Muscle of arm (tissue), 14 donors: ENCODE measurements around the gene HBD. TPM values are rescaled to one million over a fixed set of nuclear protein-coding genes. Genes with fewer than 3 reads are reported as not detected.
"Not testable (repeated sequence)": the region's sequence is repeated elsewhere in the genome, so short reads cannot be mapped to it uniquely, and the experiment has no call there.

Source experiments
- DNase-seq: peaks from one replicate; pipeline ENCODE4 v3.0.0-alpha.2; 2013
- long read RNA-seq, 11 donors: transcript quantifications; one replicate each; lab custom pipeline, GENCODE V29; 2026
- polyA plus RNA-seq, 12 donors: library from polyadenylated mRNA; unstranded; fragments of 120-200 nt; gene quantifications; one replicate each; pipeline ENCODE4 v1.2.1, GENCODE V29; 2013; ENCODE audit not compliant: insufficient read length in 12 of 12

HBD gene
- under 1 TPM in 7 of 12 donors, not detected in 5; 0.25 to 0.80 (median 0.38) TPM for polyA plus RNA-seq
- long read RNA-seq, donor 1 = 0 reads
- long read RNA-seq, donor 2 = 0 reads
- long read RNA-seq, donor 3 = 0 reads
- long read RNA-seq, donor 4 = 0 reads
- long read RNA-seq, donor 5 = 0 reads
- long read RNA-seq, donor 6 = 0 reads
- long read RNA-seq, donor 7 = 0 reads
- long read RNA-seq, donor 8, partial matches to known transcripts = 10 of 19 reads
- long read RNA-seq, donor 8, other reads (novel, unspliced or antisense) = 9 of 19 reads
- long read RNA-seq, donor 9 = 0 reads
- long read RNA-seq, donor 10, partial matches to known transcripts = 0 of 1 reads
- long read RNA-seq, donor 10, other reads (novel, unspliced or antisense) = 0 of 1 reads
- long read RNA-seq, donor 11 = 0 reads

DNA sequence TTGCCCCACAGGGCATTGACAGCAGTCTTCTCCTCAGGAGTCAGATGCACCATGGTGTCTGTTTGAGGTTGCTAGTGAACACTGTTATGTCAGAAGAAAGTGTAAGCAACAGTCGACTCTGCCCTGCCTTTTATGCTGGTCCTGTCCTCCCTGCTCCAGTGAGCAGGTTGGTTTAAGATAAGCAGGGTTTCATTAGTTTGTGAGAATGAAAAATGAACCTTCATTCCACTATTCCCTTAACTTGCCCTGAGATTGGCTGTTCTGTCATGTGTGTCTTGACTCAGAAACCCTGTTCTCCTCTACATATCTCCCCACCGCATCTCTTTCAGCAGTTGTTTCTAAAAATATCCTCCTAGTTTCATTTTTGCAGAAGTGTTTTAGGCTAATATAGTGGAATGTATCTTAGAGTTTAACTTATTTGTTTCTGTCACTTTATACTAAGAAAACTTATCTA, at the start of gene HBD:
Gene HBD (minus strand): TSS at position 103 of the 454 bp plus-strand sequence. CDS start 50 bp downstream, at position 53.
- DNase-seq = no peak

DNA sequence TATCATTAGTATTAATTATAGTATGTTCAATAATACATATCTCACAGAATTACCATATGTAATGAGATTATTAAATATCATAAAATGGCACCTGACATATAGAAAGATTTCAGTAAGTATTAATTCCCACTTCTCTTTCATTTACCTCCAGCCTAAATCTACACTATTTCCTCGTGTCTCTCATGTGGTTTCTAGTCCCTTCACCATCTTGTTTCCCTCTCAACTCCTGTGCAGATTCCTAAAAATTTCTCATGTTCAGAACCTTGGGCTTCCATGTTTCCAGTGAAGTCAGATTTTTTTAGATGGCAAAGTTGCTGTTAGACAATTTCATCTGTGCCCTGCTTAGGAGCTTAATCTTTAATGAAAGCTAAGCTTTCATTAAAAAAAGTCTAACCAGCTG, 49.6 kb upstream of the HBD start:
- DNase-seq = no peak

DNA sequence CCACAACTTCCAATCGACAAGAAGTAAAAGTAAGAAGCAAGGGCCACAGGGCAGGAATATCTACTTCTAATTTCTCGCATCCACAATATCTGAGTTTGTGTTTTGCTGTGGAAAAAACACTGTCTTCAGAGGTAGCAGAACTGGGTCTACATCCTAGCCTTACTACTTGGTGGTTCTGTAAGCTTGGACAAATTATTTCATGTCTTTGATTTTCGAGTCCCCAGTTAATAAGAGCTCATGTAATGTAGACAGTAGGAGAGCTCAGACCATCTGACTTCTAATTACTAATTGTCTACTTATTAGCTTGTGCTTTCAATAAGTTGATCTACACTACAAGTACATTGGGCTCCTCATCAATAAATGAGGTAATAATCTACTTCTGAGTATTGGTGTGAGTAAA, 48.8 kb upstream of the HBD start:
- no peak for DNase-seq

DNA sequence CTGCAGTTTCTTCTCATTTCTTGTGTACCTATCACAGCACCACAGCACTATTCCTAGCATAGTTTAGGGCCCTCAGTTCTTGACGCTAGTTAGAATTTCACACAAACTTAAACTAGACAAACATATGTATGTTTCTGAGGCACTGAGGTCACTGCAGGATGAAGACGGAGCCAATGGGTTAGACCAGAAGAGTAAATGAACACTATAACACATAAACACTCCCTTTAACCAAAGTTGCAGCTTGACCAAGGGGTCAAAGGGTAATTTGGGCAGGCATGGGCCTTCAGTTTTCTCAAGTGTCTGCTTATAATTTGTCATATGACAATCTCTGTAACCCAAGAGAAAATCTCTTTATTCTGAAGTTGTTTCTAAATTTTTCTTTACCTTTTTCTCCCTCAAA, 48.3 kb upstream of the HBD start:
- no peak for DNase-seq

DNA sequence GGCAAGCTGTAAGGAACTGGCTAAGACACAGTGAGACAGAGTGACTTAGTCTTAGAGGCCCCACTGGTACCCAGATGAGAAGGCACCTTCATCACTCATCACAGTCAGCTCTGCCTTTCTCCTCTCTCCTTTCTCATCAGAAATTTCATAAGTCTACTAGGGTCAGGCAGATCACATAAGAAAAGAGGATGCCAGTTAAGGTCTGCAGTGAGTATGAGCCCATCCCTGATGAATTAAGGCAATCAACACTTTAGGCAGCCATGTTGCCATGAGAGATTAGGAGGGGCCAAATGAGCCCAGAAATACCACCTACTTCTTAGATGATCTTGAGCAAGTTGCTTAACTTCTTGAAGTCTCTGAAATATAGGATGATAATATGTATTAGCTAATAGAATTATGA, 47.3 kb upstream of the HBD start:
- DNase-seq = no peak

DNA sequence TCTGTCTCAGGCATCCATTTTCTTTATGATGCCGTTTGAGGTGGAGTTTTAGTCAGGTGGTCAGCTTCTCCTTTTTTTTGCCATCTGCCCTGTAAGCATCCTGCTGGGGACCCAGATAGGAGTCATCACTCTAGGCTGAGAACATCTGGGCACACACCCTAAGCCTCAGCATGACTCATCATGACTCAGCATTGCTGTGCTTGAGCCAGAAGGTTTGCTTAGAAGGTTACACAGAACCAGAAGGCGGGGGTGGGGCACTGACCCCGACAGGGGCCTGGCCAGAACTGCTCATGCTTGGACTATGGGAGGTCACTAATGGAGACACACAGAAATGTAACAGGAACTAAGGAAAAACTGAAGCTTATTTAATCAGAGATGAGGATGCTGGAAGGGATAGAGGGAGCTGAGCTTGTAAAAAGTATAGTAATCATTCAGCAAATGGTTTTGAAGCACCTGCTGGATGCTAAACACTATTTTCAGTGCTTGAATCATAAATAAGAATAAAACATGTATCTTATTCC, 46.4 kb upstream of the HBD start:
- peak; percentile 4 for DNase-seq

DNA sequence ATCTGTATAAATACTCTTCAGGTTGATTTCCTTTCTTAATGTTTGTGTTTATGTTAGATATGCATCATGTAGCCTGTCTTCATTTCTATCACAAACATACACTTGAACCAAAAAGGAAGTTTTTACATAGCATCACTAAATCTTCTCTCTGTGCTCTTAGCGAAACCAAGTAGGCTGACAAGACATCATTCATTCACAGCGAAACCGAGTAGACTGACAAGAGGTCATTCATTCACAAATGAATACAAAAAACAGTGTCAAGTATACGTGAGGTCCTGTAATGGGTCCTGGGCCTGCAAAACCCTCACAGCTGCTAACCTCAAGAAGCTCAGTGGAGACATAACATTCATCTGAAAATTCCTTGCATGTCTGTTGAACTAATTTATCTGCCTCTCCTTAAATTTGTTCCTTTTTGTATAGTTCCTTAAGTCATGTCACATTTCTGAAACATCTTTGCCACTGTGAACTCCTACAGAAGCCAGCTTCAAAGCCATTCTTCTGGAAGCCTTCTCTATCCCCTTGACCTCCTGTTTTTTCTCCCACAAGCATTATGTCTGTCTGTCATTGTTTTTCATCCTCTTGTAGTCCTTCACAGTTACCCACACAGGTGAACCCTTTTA, 45.3 kb upstream of the HBD start:
- no peak for DNase-seq

DNA sequence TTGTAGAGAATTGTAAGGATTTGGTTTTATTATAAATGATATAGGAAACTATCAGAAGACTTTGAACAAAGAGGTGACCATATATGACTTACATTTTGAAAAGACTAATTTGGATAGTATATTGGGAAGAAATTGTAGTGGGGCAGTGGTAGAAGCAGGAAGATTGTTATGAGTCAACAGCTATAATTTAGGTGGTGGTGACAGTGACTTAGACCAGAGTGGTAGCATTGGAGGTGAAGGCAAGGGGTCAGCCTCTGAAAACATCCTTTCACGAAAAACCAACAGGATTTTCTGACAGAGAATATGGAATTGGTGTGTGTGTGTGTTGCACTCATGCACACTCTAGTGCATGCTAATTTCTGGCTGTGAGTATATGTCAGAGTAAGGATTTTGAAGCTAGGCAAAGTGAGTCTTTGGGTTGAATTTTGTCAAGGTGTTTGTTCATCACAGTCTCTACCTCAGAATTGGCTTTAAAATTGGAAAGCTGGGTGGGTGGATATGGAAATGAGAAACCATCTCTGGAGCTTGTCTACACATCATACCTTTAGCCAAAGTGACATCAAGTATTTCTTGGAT, 43.6 kb upstream of the HBD start:
- no peak for DNase-seq

DNA sequence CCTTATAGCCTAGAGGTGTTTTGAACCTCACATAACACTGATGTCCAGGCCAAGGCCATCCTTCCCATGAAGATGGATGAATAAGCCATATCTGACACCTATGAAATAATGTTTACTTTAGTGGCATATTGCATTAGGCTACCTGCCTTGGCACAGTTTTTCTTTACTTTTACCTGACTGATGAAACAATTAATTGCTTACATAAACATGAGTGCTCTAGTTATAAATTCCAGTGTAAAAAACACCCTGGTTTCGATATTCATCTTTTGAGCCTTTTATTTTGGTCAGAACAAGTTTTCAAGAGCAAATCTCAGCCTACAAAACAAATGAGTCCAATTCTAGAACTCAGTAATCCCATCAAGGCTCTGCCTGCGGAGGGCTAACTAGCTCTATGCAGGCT, 42.4 kb upstream of the HBD start:
- no peak for DNase-seq

DNA sequence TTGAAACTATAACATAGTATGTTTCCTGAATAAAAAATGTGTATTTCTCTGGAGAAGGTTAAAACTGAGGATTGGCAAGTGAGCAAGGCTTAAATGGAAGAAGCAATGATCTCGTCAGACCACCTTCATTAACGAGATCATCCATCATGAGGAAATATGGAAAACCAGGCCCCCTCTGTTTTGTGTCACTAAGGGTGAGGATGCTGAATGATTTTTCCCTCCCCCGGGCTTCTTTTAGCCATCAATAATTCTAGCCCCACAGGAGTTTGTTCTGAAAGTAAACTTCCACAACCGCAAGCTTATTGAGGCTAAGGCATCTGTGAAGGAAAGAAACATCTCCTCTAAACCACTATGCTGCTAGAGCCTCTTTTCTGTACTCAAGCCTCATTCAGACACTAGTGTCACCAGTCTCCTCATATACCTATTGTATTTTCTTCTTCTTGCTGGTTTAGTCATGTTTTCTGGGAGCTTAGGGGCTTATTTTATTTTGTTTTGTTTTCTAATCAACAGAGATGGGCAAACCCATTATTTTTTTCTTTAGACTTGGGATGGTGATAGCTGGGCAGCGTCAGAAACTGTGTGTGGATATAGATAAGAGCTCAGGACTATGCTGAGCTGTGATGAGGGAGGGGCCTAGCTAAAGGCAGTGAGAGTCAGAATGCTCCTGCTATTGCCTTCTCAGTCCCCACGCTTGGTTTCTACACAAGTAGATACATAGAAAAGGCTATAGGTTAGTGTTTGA, 41.3 kb upstream of the HBD start:
- no peak for DNase-seq

DNA sequence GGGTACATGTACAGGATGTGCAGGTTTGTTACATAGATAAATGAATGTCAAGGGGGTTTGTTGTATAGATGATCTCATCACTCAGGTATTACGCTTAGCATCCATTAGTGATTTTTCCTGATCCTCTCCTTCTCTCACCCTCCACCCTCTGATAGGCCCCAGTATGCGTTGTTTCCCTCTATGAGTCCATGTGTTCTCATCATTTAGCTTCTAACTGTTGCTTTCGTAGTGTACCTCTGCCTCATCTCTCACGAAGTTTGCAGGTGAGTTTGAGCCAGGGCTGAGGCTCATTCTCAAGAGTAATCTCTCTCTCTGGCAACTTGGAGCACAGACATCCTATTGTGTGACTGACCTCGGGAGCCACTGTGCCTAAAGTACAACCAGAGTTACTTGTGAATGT, 40.1 kb upstream of the HBD start:
- DNase-seq = no peak

DNA sequence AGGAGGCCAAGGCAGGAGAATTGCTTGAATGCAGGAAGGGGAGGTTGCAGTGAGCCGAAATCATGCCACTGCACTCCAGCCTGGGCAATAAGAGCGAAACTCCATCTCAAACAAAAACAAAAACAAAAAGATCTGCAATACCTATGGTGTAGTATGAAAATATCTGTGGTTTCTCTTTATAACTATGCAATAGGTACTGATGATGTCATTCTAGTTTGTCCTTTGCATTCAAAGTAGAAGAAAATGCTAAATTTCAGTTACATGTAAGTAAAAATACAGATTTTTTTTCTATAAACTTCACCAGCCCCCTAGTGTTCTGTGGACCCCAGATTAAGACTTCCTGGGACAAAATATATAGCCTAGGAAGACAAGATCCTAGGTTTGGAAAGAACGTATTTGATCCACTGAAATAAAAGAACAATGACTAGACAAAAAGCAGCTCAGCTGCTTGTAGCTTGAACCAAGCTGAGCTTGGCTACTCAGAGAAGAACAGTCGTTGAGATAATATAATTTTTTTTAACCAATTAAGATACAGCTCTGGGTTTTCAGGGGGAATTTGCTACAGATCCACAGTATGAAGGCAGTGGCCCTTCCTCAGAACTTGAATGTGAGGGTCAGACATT, 38.2 kb upstream of the HBD start:
- DNase-seq = no peak

DNA sequence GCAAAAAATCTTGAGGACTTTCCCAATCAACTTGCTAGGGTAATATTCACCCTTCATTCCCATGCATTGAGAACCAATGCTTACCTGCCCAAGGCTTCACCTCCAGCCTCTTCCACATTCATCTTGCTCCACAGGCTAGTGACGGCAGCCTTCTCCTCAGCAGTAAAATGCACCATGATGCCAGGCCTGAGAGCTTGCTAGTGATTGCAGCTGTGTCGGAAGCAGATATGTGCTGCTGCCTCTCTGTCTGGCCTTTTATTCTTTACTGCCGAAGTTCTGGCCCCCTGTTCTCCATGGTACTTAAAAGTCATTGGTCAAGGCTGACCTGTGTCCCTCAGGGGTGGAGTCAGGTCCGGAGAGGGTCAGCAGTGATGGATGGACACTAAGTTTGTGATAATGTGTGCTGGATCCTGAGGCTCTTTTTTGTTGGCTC, 35.4 kb upstream of the HBD start, which contains the start of gene HBE1:
Gene HBE1 (minus strand): TSS at position 231 of the 433 bp plus-strand sequence. CDS start 55 bp downstream, at position 176.
- DNase-seq = no peak

DNA sequence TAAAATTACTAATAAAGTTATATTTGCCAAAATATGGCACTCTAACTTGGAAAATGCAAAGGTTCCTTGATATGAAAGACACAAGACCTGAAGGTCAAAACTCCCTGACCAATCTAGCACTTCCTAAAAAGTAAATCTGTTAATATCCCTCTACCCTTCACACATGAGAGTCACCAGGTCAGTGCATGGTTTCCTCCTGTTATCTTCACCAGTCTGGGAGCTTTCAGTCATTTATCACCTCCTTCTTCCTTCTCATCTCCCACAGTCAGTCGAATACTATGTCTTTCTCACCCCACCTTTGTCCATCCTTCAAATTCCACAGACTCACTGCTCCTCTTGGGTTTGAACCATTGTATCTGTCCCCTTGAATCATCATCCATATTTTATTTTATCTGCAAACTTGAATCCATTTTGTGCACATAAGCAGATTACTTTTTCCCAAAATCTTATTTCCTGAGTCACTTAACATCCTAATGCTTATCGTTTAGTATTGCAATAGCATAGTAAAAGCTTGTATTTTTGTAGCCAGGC, 32.8 kb upstream of the HBD start:
- no peak for DNase-seq

DNA sequence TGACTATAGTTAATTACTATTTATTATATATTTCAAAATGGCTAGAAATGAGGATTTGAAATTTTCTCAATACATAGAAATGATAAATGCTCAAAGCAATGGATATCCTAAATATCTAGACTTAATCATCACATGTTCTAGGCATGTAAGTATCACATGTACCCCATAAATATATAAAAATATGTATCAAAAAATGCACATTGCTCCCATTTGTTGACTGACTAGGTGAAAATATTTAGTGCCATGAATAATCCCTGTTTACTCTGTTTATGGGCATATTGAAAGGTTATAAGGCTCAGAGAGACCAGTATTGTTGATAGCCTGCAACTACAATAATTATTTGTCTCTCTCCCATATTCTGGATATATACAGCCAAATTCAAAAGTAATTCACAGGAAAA, 32.3 kb upstream of the HBD start:
- DNase-seq = no peak

DNA sequence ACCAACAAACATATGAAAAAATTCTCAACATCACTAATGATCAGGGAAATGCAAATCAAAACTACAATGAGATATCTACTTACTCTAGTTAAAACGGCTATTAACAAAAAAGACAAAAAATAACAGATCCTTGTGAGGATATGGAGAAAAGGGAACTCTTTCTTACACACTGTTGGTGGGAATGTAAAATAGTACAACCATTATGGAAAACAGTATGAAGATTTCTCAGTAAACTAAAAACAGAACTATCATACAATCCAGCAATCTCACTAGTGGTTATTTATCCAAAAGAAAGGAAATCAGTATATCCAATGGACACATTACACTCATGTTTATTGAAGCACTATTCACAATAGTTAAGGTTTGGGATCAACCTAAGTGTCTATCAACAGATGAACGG, 31.5 kb upstream of the HBD start:
- no peak for DNase-seq

DNA sequence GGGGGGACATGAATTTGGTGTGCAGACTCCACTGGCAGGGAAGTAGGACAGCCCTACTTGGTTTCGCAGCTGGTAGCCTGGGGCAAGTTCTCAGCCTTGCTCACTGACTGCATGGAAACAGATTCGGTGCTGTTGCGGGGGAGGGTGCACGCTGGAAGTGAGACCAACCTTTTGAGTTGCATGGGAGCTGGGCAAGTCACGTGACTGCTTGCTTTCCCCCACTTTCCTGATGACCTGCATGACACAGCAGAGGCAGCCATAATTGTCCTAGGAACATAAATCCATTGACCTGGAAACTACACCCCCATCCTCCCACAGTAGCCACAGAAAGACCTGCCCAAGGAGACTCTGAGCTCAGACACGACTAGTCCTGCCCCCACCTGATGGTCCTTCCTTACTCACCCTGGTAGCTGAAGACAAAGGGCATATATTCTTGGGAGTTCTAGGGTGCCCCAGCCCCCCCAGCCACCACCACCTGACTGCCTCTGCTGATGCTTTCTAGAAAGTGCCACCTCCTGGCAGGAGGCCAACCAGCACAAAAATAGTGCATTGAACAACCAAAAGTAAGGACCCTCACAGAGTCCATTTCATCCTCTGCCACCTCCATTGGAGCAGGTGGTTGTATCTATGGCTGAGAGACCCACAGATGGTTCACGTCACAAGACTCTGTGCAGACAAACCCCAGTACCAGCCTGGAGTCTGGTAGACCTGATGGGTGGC, 24.4 kb upstream of the HBD start:
- DNase-seq = no peak

DNA sequence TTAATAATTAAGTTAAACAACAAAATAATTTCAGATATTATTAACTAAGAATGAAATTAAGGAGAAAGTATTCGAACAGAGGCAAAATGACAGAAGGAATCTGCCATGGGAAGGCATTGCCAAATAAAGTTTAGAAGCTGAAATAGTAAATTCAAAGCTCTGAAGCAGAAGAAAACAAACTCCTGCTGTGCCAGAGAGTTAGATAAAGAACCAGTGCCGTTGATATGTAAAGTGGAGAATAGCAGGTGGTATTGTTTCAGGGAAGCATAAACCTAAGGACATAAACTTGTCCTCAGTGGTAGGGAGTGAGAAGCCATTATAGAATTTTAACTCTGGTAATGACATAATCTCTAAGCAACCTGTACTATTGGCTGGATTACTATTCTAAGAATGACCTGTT, 23.0 kb upstream of the HBD start:
- no peak for DNase-seq

DNA sequence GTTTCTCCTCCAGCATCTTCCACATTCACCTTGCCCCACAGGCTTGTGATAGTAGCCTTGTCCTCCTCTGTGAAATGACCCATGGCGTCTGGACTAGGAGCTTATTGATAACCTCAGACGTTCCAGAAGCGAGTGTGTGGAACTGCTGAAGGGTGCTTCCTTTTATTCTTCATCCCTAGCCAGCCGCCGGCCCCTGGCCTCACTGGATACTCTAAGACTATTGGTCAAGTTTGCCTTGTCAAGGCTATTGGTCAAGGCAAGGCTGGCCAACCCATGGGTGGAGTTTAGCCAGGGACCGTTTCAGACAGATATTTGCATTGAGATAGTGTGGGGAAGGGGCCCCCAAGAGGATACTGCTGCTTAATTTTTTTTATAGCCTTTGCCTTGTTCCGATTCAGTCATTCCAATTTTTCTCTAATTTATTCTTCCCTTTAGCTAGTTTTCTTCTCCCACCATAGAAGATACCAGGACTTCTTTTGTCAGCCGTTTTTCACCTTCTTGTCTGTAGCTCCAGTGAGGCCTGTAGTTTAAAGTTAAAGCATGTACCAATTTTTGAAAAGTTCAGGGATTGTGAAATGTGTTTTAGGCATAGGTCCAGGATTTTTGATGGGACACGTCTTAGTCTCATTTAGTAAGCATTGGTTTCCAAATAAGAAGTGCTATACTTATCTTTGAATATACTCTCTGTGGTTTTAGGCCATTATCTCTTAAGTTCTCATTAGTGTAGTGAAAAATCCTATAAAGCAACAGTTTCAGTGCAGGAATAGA, 20.5 kb upstream of the HBD start, which contains the start of gene HBG2:
Gene HBG2 (minus strand): TSS at position 136 of the 768 bp plus-strand sequence. CDS start 53 bp downstream, at position 83.
- not testable (repeated sequence) for DNase-seq

DNA sequence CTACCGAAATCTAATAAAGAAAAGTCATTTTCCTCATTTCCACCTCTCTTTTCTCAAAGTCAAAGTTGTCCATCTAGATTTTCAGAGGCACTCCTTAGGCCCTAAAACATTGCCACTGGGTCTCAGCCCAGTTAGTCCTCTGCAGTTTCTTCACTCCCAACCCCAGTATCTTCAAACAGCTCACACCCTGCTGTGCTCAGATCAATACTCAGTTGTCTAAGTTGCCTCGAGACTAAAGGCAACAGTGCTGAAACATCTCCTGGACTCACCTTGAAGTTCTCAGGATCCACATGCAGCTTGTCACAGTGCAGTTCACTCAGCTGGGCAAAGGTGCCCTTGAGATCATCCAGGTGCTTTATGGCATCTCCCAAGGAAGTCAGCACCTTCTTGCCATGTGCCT, 19.7 kb upstream of the HBD start:
- not testable (repeated sequence) for DNase-seq
